ENCODE measurements around the gene SPTB.

GRCh38 chr14:64910847-64911495 lies 31.3 kb upstream of the SPTB start:
- TF ChIP-seq CTCF (IDR thresholded peaks at IDR 0.05) = peak; percentile 76
- TF ChIP-seq ZFX (IDR thresholded peaks at IDR 0.05; ENCODE audit: borderline replicate concordance) = no peak
